Neural cell (in vitro differentiated cells): Measurements from ENCODE around the gene MOB3A. TPM values are rescaled to one million over a fixed set of nuclear protein-coding genes. Genes with fewer than 3 reads are reported as not detected.

Experiments used
- H2AFZ ChIP-seq: fragments of 200-600, 300-800 bp; sonication (generic), shearing (Covaris generic); 2 replicates; pipeline ENCODE4 v1.6.0; 2014; ENCODE audit warnings: low read depth, mild to moderate bottlenecking, antibody characterized with exemption, low read length, moderate library complexity
- H3F3A ChIP-seq: fragments of 200-600 bp; shearing (Covaris generic); 2 replicates; pipeline ENCODE4 v1.6.1; 2016; ENCODE audit warnings: mild to moderate bottlenecking, moderate library complexity, mixed read lengths, antibody characterized with exemption, low read length; ENCODE audit not compliant: insufficient read depth, poor library complexity, severe bottlenecking
- H3K27ac ChIP-seq: fragments of 200-600, 300-800 bp; sonication (generic), shearing (Covaris generic); 2 replicates; pipeline ENCODE4 v1.5.1; 2014; ENCODE audit warnings: mild to moderate bottlenecking, low read length, moderate library complexity
- H3K27me3 ChIP-seq: fragments of 300-800, 200-600 bp; sonication (generic), shearing (Covaris generic); 2 replicates; pipeline ENCODE4 v1.6.0; 2014; ENCODE audit warnings: mild to moderate bottlenecking, low read depth, low read length, moderate library complexity; ENCODE audit not compliant: insufficient read depth
- H3K36me3 ChIP-seq: fragments of 300-800, 200-600 bp; sonication (generic), shearing (Covaris generic); 2 replicates; pipeline ENCODE4 v1.5.1; 2014; ENCODE audit warnings: mild to moderate bottlenecking, antibody characterized with exemption, low read length, moderate library complexity; ENCODE audit not compliant: insufficient read depth
- H3K4me2 ChIP-seq: fragments of 300-800, 200-600 bp; sonication (generic), shearing (Covaris generic); 2 replicates; pipeline ENCODE4 v1.6.0; 2014; ENCODE audit warnings: mild to moderate bottlenecking, low read length
- H3K4me3 ChIP-seq: fragments of 300-800, 200-600 bp; sonication (generic), shearing (Covaris generic); 2 replicates; pipeline ENCODE4 v1.5.1; 2014; ENCODE audit warnings: mild to moderate bottlenecking, low read length, moderate library complexity
- H3K79me2 ChIP-seq: fragments of 200-600 bp; shearing (Covaris generic); replicated peaks from 2 replicates; pipeline ENCODE4 v1.6.0; 2014; ENCODE audit warnings: mild to moderate bottlenecking, low read length, moderate library complexity; ENCODE audit not compliant: insufficient read depth
- H3K9ac ChIP-seq: fragments of 300-800, 200-600 bp; sonication (generic), shearing (Covaris generic); 2 replicates; pipeline ENCODE4 v1.6.1; 2016; ENCODE audit warnings: mild to moderate bottlenecking, low read length, mixed read lengths
- H3K9me2 ChIP-seq: fragments of 200-600 bp; shearing (Covaris generic); 2 replicates; pipeline ENCODE4 v1.6.1; 2016; ENCODE audit warnings: mild to moderate bottlenecking, low read length, mixed read lengths; ENCODE audit not compliant: insufficient read depth
- H3K9me3 ChIP-seq: fragments of 200-600, 300-800 bp; sonication (generic), shearing (Covaris generic); 2 replicates; pipeline ENCODE4 v1.6.1; 2016; ENCODE audit warnings: mild to moderate bottlenecking, mixed run types, low read length, moderate library complexity, mixed read lengths
- H4K20me1 ChIP-seq: fragments of 200-600 bp; shearing (Covaris generic); 2 replicates; pipeline ENCODE4 v1.6.1; 2016; ENCODE audit warnings: mild to moderate bottlenecking, mixed run types; ENCODE audit not compliant: insufficient read depth
- EP300 ChIP-seq: fragments of 450-650 bp; conservative IDR thresholded peaks from 2 replicates; pipeline ENCODE4 v1.6.1; 2014; ENCODE audit warnings: antibody characterized with exemption, mild to moderate bottlenecking, moderate library complexity; ENCODE audit not compliant: poor library complexity, severe bottlenecking
- EZH2 ChIP-seq: fragments of 200-600, 300-800 bp; shearing (Covaris generic), sonication (generic); IDR thresholded peaks from 2 replicates; pipeline ENCODE4 v1.6.1; 2014; ENCODE audit warnings: antibody characterized with exemption, low read length, borderline replicate concordance, mild to moderate bottlenecking; ENCODE audit not compliant: insufficient read depth, poor library complexity, severe bottlenecking
- MXI1 ChIP-seq: fragments of 450-650 bp; conservative IDR thresholded peaks from 2 replicates; pipeline ENCODE4 v1.6.1; 2014; ENCODE audit warnings: antibody characterized with exemption, mild to moderate bottlenecking; ENCODE audit not compliant: poor library complexity, severe bottlenecking
- POLR2AphosphoS5 ChIP-seq: IDR thresholded peaks from 2 replicates; pipeline ENCODE4 v1.6.1; 2012
- RAD21 ChIP-seq: fragments of 450-650 bp; conservative IDR thresholded peaks from 2 replicates; pipeline ENCODE4 v1.6.1; 2014; ENCODE audit warnings: antibody characterized with exemption, mild to moderate bottlenecking, moderate library complexity
- SMC3 ChIP-seq: fragments of 450-650 bp; conservative IDR thresholded peaks from 2 replicates; pipeline ENCODE4 v1.6.1; 2014; ENCODE audit warnings: antibody characterized with exemption, mild to moderate bottlenecking, moderate library complexity; ENCODE audit not compliant: poor library complexity
- TAF1 ChIP-seq: IDR thresholded peaks from 2 replicates; pipeline ENCODE4 v1.6.1; 2012; ENCODE audit warnings: low read depth
- polyA plus RNA-seq: library from polyadenylated mRNA; depleted of rRNA; stranded (reverse); fragments of >200 nt; gene quantifications from 2 replicates; pipeline ENCODE4 v1.2.3, GENCODE V29; 2014
- TF ChIP-seq, protein P1 (sequence below): fragments of 450-650 bp; IDR thresholded peaks from 2 replicates; pipeline ENCODE4 v1.5.1; 2014; ENCODE audit warnings: antibody characterized with exemption, mild to moderate bottlenecking, moderate library complexity; ENCODE audit not compliant: poor library complexity, severe bottlenecking
- TF ChIP-seq, protein P2 (sequence below): IDR thresholded peaks from 2 replicates; pipeline ENCODE4 v1.6.1; 2012; ENCODE audit warnings: borderline replicate concordance

MOB3A gene
- polyA plus RNA-seq, 1 donor from 2014 or later: 5.8 TPM

- H3K4me3 ChIP-seq: no peak overlapping the region
- H3F3A ChIP-seq: no peaks in the 10 kb centered on the region
- no peaks in the 10 kb centered on the region for H3K36me3 ChIP-seq
- H2AFZ ChIP-seq: no peak overlapping the region
- no peak overlapping the region for H3K27ac ChIP-seq
- no peak overlapping the region for H3K4me2 ChIP-seq
- no peaks in the 10 kb centered on the region for H4K20me1 ChIP-seq
- H3K79me2 ChIP-seq: no peaks in the 10 kb centered on the region
- H3K9me3 ChIP-seq: no peaks in the 10 kb centered on the region
- H3K9ac ChIP-seq: no peak overlapping the region
- H3K27me3 ChIP-seq: no peaks in the 10 kb centered on the region
- H3K9me2 ChIP-seq: no peaks in the 10 kb centered on the region
- TF ChIP-seq POLR2AphosphoS5: no peak
- TF ChIP-seq, protein P1, sequence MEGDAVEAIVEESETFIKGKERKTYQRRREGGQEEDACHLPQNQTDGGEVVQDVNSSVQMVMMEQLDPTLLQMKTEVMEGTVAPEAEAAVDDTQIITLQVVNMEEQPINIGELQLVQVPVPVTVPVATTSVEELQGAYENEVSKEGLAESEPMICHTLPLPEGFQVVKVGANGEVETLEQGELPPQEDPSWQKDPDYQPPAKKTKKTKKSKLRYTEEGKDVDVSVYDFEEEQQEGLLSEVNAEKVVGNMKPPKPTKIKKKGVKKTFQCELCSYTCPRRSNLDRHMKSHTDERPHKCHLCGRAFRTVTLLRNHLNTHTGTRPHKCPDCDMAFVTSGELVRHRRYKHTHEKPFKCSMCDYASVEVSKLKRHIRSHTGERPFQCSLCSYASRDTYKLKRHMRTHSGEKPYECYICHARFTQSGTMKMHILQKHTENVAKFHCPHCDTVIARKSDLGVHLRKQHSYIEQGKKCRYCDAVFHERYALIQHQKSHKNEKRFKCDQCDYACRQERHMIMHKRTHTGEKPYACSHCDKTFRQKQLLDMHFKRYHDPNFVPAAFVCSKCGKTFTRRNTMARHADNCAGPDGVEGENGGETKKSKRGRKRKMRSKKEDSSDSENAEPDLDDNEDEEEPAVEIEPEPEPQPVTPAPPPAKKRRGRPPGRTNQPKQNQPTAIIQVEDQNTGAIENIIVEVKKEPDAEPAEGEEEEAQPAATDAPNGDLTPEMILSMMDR: no peak
Observed at GRCh38 chr19:2026770-2027169, 69.4 kb downstream of the MOB3A start.

DNA sequence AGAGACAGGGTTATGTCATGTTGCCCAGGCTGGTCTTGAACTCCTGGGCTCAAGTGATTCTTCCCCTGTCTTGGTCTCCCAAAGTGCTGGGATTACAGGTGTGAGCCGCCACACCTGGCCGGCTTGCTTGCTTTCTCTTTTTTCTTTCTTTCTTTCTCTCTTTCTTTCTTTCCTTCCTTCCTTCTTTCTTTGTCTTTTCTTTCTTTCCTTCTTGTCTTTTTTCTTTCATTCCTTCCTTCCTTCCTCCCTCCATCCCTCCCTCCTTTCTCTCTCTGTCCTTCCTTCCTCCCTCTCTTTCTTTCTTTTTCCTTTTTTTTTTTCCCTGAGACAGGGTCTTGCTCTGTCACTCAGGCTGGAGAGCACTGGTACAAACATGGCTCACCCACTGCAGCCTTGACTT is 73.8 kb downstream of the MOB3A start:
- Histone ChIP-seq H2AFZ (no peak overlapping the region), H3K9me3 (no peaks in the 10 kb centered on the region), H3K9ac (no peak overlapping the region), H3K4me3 (no peak overlapping the region), H3K9me2 (no peaks in the 10 kb centered on the region), H3K27me3 (no peaks in the 10 kb centered on the region), H3K27ac (no peak overlapping the region), H3F3A (no peaks in the 10 kb centered on the region), H3K4me2 (no peak overlapping the region), H4K20me1 (no peaks in the 10 kb centered on the region), H3K36me3 (no peaks in the 10 kb centered on the region), H3K79me2 (no peaks in the 10 kb centered on the region)
- TF ChIP-seq RAD21 (no peak), POLR2AphosphoS5 (no peak), EZH2 (no peak), SMC3 (no peak), EP300 (no peak), TAF1 (no peak), MXI1 (no peak)
- TF ChIP-seq, protein P1: no peak
- TF ChIP-seq, protein P2, sequence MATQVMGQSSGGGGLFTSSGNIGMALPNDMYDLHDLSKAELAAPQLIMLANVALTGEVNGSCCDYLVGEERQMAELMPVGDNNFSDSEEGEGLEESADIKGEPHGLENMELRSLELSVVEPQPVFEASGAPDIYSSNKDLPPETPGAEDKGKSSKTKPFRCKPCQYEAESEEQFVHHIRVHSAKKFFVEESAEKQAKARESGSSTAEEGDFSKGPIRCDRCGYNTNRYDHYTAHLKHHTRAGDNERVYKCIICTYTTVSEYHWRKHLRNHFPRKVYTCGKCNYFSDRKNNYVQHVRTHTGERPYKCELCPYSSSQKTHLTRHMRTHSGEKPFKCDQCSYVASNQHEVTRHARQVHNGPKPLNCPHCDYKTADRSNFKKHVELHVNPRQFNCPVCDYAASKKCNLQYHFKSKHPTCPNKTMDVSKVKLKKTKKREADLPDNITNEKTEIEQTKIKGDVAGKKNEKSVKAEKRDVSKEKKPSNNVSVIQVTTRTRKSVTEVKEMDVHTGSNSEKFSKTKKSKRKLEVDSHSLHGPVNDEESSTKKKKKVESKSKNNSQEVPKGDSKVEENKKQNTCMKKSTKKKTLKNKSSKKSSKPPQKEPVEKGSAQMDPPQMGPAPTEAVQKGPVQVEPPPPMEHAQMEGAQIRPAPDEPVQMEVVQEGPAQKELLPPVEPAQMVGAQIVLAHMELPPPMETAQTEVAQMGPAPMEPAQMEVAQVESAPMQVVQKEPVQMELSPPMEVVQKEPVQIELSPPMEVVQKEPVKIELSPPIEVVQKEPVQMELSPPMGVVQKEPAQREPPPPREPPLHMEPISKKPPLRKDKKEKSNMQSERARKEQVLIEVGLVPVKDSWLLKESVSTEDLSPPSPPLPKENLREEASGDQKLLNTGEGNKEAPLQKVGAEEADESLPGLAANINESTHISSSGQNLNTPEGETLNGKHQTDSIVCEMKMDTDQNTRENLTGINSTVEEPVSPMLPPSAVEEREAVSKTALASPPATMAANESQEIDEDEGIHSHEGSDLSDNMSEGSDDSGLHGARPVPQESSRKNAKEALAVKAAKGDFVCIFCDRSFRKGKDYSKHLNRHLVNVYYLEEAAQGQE: no peak
